TTC549 (cell line): ENCODE data around the gene HOXC11.

Experiments used
- FAIRE-seq: peaks from 2 replicates; lab custom pipeline; 2012; peaks lifted over from hg19 to GRCh38; lab: Jason Lieb, UNC

HOXC11 gene

GRCh38 chr12:54024581-54025305 is 51.8 kb downstream of the HOXC11 start:
- FAIRE-seq, result no peak

- no peak for FAIRE-seq
Measured at GRCh38 chr12:54025499-54026405, 52.8 kb downstream of the HOXC11 start.

- no peak for FAIRE-seq
Measured at GRCh38 chr12:54026640-54027441, 53.9 kb downstream of the HOXC11 start.
